HL-60 (cell line): Measurements from ENCODE around the gene PEX11B.

Experiments used
- CTCF ChIP-seq: IDR thresholded peaks from one replicate; pipeline ENCODE4 v1.5.1; 2011; ENCODE audit warnings: low read length, control low read depth, inconsistent platforms; ENCODE audit not compliant: insufficient read depth
- GABPA ChIP-seq: IDR thresholded peaks from 2 replicates; pipeline ENCODE4 v1.6.1; 2012; ENCODE audit warnings: low read depth
- POLR2AphosphoS5 ChIP-seq: IDR thresholded peaks from 2 replicates; pipeline ENCODE4 v1.6.1; 2012; ENCODE audit warnings: low read depth
- REST ChIP-seq: IDR thresholded peaks from 2 replicates; pipeline ENCODE4 v1.6.1; 2012; ENCODE audit warnings: low read depth; ENCODE audit not compliant: insufficient replicate concordance

GRCh38 chr1:145960468-145961108 is 42.1 kb upstream of the PEX11B start:
- no peak for TF ChIP-seq CTCF
- TF ChIP-seq POLR2AphosphoS5 = no peak
- TF ChIP-seq GABPA = no peak
- no peak for TF ChIP-seq REST
